ENCODE results near the gene TAC1.
"Not testable (repeated sequence)": the region's sequence is repeated elsewhere in the genome, so short reads cannot be mapped to it uniquely, and the experiment has no call there.

Gene TAC1, protein sequence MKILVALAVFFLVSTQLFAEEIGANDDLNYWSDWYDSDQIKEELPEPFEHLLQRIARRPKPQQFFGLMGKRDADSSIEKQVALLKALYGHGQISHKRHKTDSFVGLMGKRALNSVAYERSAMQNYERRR

DNA sequence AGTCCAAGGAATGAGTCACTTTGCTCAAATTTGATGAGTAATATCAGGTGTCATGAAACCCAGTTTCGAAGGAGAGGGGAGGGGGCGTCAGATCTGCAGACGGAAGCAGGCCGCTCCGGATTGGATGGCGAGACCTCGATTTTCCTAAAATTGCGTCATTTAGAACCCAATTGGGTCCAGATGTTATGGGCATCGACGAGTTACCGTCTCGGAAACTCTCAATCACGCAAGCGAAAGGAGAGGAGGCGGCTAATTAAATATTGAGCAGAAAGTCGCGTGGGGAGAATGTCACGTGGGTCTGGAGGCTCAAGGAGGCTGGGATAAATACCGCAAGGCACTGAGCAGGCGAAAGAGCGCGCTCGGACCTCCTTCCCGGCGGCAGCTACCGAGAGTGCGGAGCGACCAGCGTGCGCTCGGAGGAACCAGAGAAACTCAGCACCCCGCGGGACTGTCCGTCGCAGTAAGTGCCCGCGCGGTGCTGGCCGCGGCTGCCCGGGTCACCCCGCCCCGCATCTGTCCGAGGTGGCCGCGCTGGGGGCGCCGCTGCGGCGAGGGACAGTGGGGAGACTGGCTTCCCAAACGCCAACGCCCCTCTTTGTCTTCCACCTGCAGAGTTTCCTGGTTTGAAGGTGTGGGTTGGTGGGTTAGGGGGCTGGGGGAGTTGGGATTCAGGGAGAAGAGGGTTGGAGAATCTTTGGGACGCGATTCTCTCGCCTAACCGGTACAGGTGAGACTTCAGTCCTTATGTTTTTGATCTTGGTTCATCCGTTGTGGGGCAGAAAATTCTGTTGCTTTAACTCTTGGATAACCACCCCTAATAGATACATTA, at the start of gene TAC1:
TAC1 (plus strand) TSS at position 351 of the 829 bp plus-strand sequence. CDS start 527 bp downstream, outside the sequence.
- no peak for DNase-seq

GRCh38 chr7:97685952-97686351, 45.9 kb upstream of the TAC1 start:
- DNase-seq = no peak

DNA sequence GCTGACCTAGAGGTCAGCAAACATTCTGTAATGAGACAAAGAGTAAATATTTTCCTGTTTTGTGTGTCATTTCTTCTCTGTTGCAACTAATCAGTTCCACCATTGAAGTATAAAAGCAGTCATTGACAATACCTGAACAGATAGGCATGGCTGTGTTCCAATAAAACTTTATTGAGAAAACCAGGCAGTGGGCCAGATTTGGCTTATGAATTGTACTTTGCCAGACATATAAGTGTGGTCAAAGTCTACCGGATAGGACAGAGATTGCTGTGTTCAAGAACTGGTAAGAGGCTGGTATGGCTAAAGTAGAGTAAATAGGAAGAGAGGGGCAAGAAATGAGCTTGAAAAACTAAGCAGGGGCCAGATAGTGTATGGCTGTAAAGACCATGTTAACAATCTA, 38.3 kb upstream of the TAC1 start:
- DNase-seq = no peak

DNA sequence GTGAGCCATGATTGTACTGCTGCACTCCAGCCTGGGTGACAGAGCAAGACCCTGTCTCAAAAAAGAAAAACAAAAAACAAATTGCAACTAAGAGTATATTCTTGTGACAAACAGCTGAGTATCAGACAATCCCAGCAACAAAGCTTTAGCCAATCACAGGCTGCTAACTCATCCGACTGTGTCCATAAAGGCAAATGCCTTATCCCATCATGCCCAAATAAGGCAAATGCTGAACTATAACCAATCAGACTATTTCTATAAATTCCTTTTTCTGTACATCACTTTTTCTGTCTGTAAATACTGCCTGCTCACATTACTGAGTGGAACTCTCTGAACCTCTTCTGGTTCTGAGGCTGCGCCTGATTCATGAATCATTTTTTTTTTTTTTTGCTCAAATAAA, 37.5 kb upstream of the TAC1 start:
- DNase-seq = no peak

DNA sequence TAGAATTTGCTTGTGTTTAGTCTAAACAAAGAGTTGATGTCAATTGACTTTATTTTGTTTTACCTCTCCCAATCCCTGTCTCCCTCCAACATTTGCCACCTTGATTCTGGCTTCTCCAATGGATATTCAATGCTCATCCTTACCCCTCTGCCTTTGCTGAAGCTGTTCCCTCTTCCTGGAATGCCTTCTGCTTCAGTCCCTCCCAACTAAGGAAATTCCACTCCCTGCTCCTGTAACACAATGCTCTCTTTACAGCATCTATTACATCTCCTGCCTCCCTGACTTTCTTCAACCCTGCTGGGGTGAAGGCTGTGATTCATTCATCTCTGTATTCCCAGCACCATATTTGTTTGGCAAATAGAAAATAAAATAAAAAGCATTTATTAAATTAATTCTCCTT, 34.5 kb upstream of the TAC1 start:
- no peak for DNase-seq

- no peak for DNase-seq
These were observed 9.5 kb upstream of the TAC1 start for GRCh38 chr7:97722386-97722785.

GRCh38 chr7:97732565-97733275, 834 bp downstream of the TAC1 start:
- no peak for DNase-seq

GRCh38 chr7:97733276-97734161, 1.6 kb downstream of the TAC1 start:
- no peak for DNase-seq

GRCh38 chr7:97734255-97734654, 2.4 kb downstream of the TAC1 start:
- DNase-seq = no peak

DNA sequence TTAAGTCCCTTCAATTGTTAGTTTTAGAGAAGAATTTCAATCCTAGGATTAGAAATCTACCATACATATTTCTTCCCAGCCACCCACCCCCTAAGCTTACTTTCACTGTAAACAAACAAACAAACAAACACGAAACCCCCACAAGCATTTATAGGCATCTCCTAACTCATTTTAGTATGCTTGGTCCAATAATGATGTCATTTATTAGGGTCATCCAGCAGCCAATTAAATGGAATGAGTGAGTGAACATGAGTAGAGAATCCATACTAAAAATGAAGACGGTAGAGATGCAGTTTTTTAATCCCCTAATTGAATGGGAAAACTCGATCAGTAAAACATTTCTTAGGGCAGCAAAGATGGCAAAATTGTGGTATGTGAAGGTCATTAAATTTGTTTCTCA, 3.2 kb downstream of the TAC1 start:
- DNase-seq = no peak

GRCh38 chr7:97748482-97748881, 16.6 kb downstream of the TAC1 start:
- no peak for DNase-seq

- no peak for DNase-seq
These were observed 19.7 kb downstream of the TAC1 start for GRCh38 chr7:97751566-97751965.

DNA sequence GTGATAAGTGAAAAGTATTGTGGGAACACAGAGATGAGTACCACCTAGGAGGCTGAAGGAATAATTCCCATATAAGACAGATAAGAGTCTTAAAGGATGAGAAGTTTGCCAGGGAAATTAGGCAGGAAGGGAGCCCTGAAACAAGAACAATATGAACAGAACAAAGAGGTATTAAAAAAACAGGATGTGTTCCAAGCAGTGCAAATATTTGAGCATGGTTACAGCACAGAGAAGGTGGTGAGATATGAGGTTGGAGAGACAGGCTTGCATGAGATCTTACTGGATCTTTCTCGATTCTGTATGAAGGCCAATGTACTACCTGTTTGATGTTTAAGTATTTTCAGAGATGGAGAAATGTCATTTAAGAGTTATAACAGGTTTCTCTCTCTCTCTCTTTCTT, 20.3 kb downstream of the TAC1 start:
- no peak for DNase-seq

GRCh38 chr7:97757824-97758223, 25.9 kb downstream of the TAC1 start:
- DNase-seq = no peak

DNA sequence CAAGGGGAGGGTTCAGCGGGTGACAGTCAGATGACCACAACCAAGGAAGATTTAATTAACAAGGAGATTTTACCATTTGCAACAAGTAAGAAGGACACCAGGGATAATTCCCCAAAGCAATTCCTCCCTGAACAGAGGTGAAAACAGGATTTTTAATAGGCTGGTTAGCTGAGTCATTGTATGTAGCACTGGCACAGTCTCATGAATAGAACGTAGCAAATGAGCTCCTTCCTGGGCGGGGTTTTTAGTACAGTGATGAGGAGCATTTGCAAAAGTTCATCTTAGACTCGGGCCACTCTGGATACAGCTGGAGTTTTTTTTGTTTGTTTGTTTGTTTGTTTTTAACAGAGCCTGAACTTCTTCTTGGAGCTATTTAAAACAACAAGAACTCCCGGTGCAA, 39.0 kb downstream of the TAC1 start:
- DNase-seq = no peak

GRCh38 chr7:97771576-97771975, 39.7 kb downstream of the TAC1 start:
- DNase-seq = no peak

GRCh38 chr7:97772045-97772901, 40.4 kb downstream of the TAC1 start:
- DNase-seq = no peak

DNA sequence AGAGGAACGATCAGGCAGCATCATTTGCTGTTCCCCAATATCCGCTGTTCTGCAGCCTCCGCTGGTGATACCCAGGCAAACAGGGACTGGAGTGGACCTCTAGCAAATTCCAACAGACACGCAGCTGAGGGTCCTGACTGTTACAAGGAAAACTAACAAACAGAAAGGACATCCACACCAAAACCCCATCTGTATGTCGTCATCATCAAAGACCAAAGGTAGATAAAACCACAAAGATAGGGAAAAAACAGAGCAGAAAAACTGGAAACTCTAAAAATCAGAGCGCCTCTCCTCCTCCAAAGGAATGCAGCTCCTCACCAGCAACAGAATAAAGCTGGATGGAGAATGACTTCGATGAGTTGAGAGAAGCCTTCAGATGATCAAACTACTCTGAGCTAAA, 54.5 kb downstream of the TAC1 start:
- not testable (repeated sequence) for DNase-seq

Measured in T1000 (cell line).